SK-N-MC (cell line): ENCODE data around the gene ARSB.

Source experiments
- DNase-seq: peaks from one replicate; pipeline ENCODE4 v3.0.0-alpha.2; 2011; ENCODE audit warnings: low read depth, low spot score
- H3K27ac ChIP-seq: fragments of 200-600 bp; sonication (generic); 2 replicates; pipeline ENCODE4 v1.5.1; 2016; ENCODE audit warnings: mixed run types
- H3K36me3 ChIP-seq: fragments of 200-600 bp; sonication (generic); 2 replicates; pipeline ENCODE4 v1.6.1; 2017; ENCODE audit warnings: antibody characterized with exemption, low read length, mixed read lengths; ENCODE audit not compliant: insufficient read depth
- H3K4me3 ChIP-seq: fragments of 200-600 bp; sonication (generic); 2 replicates; pipeline ENCODE4 v1.5.1; 2016
- H3K9ac ChIP-seq: fragments of 200-600 bp; sonication (generic); 2 replicates; pipeline ENCODE4 v1.8.0; 2017; ENCODE audit warnings: mixed run types, mixed read lengths; ENCODE audit not compliant: insufficient read length
- H3K9me3 ChIP-seq: fragments of 200-600 bp; sonication (generic); 2 replicates; pipeline ENCODE4 v1.6.1; 2017; ENCODE audit warnings: low read depth, mild to moderate bottlenecking, antibody characterized with exemption, low read length, moderate library complexity, mixed read lengths
- EZH2 ChIP-seq: fragments of 200-600 bp; sonication (generic); IDR thresholded peaks from one replicate; pipeline ENCODE4 v1.6.1; 2017; ENCODE audit warnings: antibody characterized with exemption
- FOXP2 ChIP-seq: optimal IDR thresholded peaks from 2 replicates; pipeline ENCODE3; 2011; ENCODE audit warnings: mild to moderate bottlenecking, moderate library complexity; ENCODE audit not compliant: insufficient read depth; ENCODE audit errors: extremely low read length, control extremely low read depth
- POLR2AphosphoS5 ChIP-seq: IDR thresholded peaks from 2 replicates; pipeline ENCODE4 v1.6.1; 2012; ENCODE audit warnings: mild to moderate bottlenecking, low read depth, low read length, borderline replicate concordance

ARSB gene

GRCh38 chr5:79005936-79006631 lies 21.0 kb upstream of the ARSB start:
- H3K4me3 ChIP-seq, result no peak overlapping the region
- no peak overlapping the region for H3K9ac ChIP-seq
- no peak for DNase-seq
- no peak overlapping the region for H3K27ac ChIP-seq
- no peak for TF ChIP-seq POLR2AphosphoS5
- no peak for TF ChIP-seq FOXP2
- TF ChIP-seq EZH2, result no peak
- H3K36me3 ChIP-seq, result no peaks in the 10 kb centered on the region
- H3K9me3 ChIP-seq, result no peaks in the 10 kb centered on the region

GRCh38 chr5:79005151-79005550 lies 20.0 kb upstream of the ARSB start:
- no peaks in the 10 kb centered on the region for H3K36me3 ChIP-seq
- TF ChIP-seq POLR2AphosphoS5 (no peak), EZH2 (no peak)
- no peak overlapping the region for H3K27ac ChIP-seq
- no peak for DNase-seq
- H3K9me3 ChIP-seq, result no peaks in the 10 kb centered on the region
- H3K4me3 ChIP-seq, result no peak overlapping the region
- no peak overlapping the region for H3K9ac ChIP-seq

GRCh38 chr5:79002374-79002773 lies 17.3 kb upstream of the ARSB start:
- Histone ChIP-seq H3K4me3 (no peak overlapping the region), H3K36me3 (no peaks in the 10 kb centered on the region), H3K9ac (no peak overlapping the region), H3K27ac (no peak overlapping the region), H3K9me3 (no peaks in the 10 kb centered on the region)
- TF ChIP-seq FOXP2, result no peak
- TF ChIP-seq POLR2AphosphoS5, result no peak
- TF ChIP-seq EZH2, result no peak
- no peak for DNase-seq

GRCh38 chr5:79001471-79001870 lies 16.4 kb upstream of the ARSB start:
- Histone ChIP-seq H3K27ac (no peak overlapping the region), H3K36me3 (no peaks in the 10 kb centered on the region), H3K9me3 (no peaks in the 10 kb centered on the region), H3K9ac (no peak overlapping the region), H3K4me3 (no peak overlapping the region)
- DNase-seq, result no peak
- no peak for TF ChIP-seq POLR2AphosphoS5
- TF ChIP-seq EZH2, result no peak
- no peak for TF ChIP-seq FOXP2

- Histone ChIP-seq H3K27ac (no peak overlapping the region), H3K9ac (no peak overlapping the region), H3K4me3 (no peak overlapping the region), H3K9me3 (no peaks in the 10 kb centered on the region), H3K36me3 (no peaks in the 10 kb centered on the region)
- no peak for TF ChIP-seq FOXP2
- TF ChIP-seq POLR2AphosphoS5, result no peak
- TF ChIP-seq EZH2, result no peak
- DNase-seq, result no peak
These were observed 12.0 kb upstream of the ARSB start for GRCh38 chr5:78997090-78997489.

- Histone ChIP-seq H3K9ac (no peak overlapping the region), H3K36me3 (no peaks in the 10 kb centered on the region), H3K4me3 (no peak overlapping the region), H3K27ac (no peak overlapping the region), H3K9me3 (no peaks in the 10 kb centered on the region)
- DNase-seq, result no peak
- no peak for TF ChIP-seq POLR2AphosphoS5
- no peak for TF ChIP-seq FOXP2
- no peak for TF ChIP-seq EZH2
These were observed 10.5 kb upstream of the ARSB start for GRCh38 chr5:78995521-78996007.

- no peak overlapping the region for H3K27ac ChIP-seq
- H3K9me3 ChIP-seq, result no peaks in the 10 kb centered on the region
- H3K36me3 ChIP-seq, result no peaks in the 10 kb centered on the region
- TF ChIP-seq FOXP2 (no peak), EZH2 (no peak), POLR2AphosphoS5 (no peak)
- no peak overlapping the region for H3K9ac ChIP-seq
- no peak overlapping the region for H3K4me3 ChIP-seq
- DNase-seq, result no peak
These were observed 8.1 kb upstream of the ARSB start for GRCh38 chr5:78993165-78993564.

- DNase-seq, result no peak
- H3K4me3 ChIP-seq, result no peak overlapping the region
- H3K9ac ChIP-seq, result no peak overlapping the region
- no peak overlapping the region for H3K27ac ChIP-seq
- H3K9me3 ChIP-seq, result no peaks in the 10 kb centered on the region
- TF ChIP-seq POLR2AphosphoS5 (no peak), EZH2 (no peak), FOXP2 (no peak)
- H3K36me3 ChIP-seq, result no peaks in the 10 kb centered on the region
These were observed 7.0 kb upstream of the ARSB start for GRCh38 chr5:78992146-78992545.

GRCh38 chr5:78989080-78989479 lies 4.0 kb upstream of the ARSB start:
- no peak overlapping the region for H3K9ac ChIP-seq
- DNase-seq, result no peak
- no peak overlapping the region for H3K4me3 ChIP-seq
- H3K36me3 ChIP-seq, result no peaks in the 10 kb centered on the region
- no peaks in the 10 kb centered on the region for H3K9me3 ChIP-seq
- H3K27ac ChIP-seq, result no peak overlapping the region
- TF ChIP-seq POLR2AphosphoS5 (no peak), EZH2 (no peak), FOXP2 (no peak)
